DND-41 (cell line): Measurements from ENCODE around the gene NTN1.

Source experiments
- ATAC-seq: fragments of 200-7000 bp; cut with Tn5 transposase; 3 replicates; pipeline ENCODE4 v1.9.1; 2021; ENCODE audit warnings: low read depth; ENCODE audit not compliant: insufficient read depth
- DNase-seq: peaks from one replicate; pipeline ENCODE4 v3.0.0-alpha.2; 2020
- H2AFZ ChIP-seq: 2 replicates; pipeline ENCODE4 v1.6.0; 2012; ENCODE audit warnings: low read depth, low read length
- H3K27ac ChIP-seq: 2 replicates; pipeline ENCODE4 v1.5.1; 2012; ENCODE audit warnings: low read length, inconsistent platforms
- H3K27me3 ChIP-seq: fragments of 200-600 bp; sonication (generic); 2 replicates; pipeline ENCODE4 v1.6.0; 2012; ENCODE audit warnings: low read length, mild to moderate bottlenecking, inconsistent platforms; ENCODE audit not compliant: insufficient read depth, poor library complexity
- H3K36me3 ChIP-seq: 2 replicates; pipeline ENCODE4 v1.5.1; 2012; ENCODE audit warnings: low read length, inconsistent platforms; ENCODE audit not compliant: insufficient read depth
- H3K4me1 ChIP-seq: 2 replicates; pipeline ENCODE4 v1.5.1; 2012; ENCODE audit warnings: mild to moderate bottlenecking, low read length; ENCODE audit not compliant: insufficient read depth
- H3K4me2 ChIP-seq: 2 replicates; pipeline ENCODE4 v1.6.0; 2012; ENCODE audit warnings: mild to moderate bottlenecking, moderate library complexity, low read length, inconsistent platforms; ENCODE audit not compliant: insufficient read depth
- H3K4me3 ChIP-seq, 2 experiments: fragments of 200-600 bp in 1 of 2; shearing (Covaris generic) in 1 of 2; 2 replicates each; pipeline ENCODE4 v1.5.1; 2012 to 2016; ENCODE audit warnings: inconsistent platforms in 2 of 2, low read length in 2 of 2, mild to moderate bottlenecking in 2 of 2, low read depth in 1 of 2, moderate library complexity in 1 of 2
- H3K79me2 ChIP-seq: 2 replicates; pipeline ENCODE4 v1.6.0; 2012; ENCODE audit warnings: low read length, inconsistent platforms; ENCODE audit not compliant: insufficient read depth
- H3K9ac ChIP-seq: 2 replicates; pipeline ENCODE4 v1.6.0; 2012; ENCODE audit warnings: low read depth, mild to moderate bottlenecking, inconsistent platforms, low read length, moderate library complexity
- H3K9me3 ChIP-seq: 2 replicates; pipeline ENCODE4 v1.5.1; 2012; ENCODE audit warnings: low read length, moderate library complexity, mild to moderate bottlenecking, inconsistent platforms; ENCODE audit not compliant: insufficient read depth, severe bottlenecking
- H4K20me1 ChIP-seq: 2 replicates; pipeline ENCODE4 v1.6.0; 2012; ENCODE audit warnings: low read length; ENCODE audit not compliant: insufficient read depth
- EZH2 ChIP-seq: IDR thresholded peaks from 3 replicates; pipeline ENCODE4 v1.6.1; 2012; ENCODE audit warnings: borderline replicate concordance, low read depth, mild to moderate bottlenecking, moderate library complexity, low read length, inconsistent platforms; ENCODE audit not compliant: severe bottlenecking
- TF ChIP-seq, protein P1 (sequence below): IDR thresholded peaks from 2 replicates; pipeline ENCODE4 v1.5.1; 2012; ENCODE audit warnings: borderline replicate concordance, low read length, moderate library complexity, mild to moderate bottlenecking; ENCODE audit not compliant: poor library complexity, severe bottlenecking; ENCODE audit errors: extremely low read depth

Gene NTN1

DNA sequence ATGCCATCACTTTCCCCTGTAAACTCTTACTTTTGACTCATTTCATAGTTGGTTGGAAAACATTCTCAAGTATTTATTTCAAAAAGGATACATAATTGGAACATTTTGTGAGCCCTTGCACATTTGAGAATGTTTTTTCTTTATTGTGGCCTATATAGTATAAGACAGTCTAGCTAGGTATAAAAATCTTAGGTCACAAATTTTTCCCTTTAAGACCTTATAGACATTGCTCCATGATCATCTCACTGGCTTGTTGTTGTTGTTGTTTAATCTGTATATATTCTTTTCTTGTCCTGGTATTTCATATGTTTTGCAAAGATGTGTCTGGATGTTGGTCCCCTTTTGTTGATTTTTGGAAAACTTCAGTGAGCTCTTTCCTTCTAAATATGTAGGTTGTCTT lies 194.2 kb downstream of the NTN1 start:
- H3K4me2 ChIP-seq = no peak overlapping the region
- no peaks in the 10 kb centered on the region for H3K36me3 ChIP-seq
- TF ChIP-seq, protein P1, sequence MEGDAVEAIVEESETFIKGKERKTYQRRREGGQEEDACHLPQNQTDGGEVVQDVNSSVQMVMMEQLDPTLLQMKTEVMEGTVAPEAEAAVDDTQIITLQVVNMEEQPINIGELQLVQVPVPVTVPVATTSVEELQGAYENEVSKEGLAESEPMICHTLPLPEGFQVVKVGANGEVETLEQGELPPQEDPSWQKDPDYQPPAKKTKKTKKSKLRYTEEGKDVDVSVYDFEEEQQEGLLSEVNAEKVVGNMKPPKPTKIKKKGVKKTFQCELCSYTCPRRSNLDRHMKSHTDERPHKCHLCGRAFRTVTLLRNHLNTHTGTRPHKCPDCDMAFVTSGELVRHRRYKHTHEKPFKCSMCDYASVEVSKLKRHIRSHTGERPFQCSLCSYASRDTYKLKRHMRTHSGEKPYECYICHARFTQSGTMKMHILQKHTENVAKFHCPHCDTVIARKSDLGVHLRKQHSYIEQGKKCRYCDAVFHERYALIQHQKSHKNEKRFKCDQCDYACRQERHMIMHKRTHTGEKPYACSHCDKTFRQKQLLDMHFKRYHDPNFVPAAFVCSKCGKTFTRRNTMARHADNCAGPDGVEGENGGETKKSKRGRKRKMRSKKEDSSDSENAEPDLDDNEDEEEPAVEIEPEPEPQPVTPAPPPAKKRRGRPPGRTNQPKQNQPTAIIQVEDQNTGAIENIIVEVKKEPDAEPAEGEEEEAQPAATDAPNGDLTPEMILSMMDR = no peak
- no peak for TF ChIP-seq EZH2
- no peaks in the 10 kb centered on the region; the same call in 1 of the 2 replicates for H4K20me1 ChIP-seq
- no peaks in the 10 kb centered on the region for H3K4me1 ChIP-seq
- peaks cover 11% of the 10 kb centered on the region for H3K9me3 ChIP-seq
- H2AFZ ChIP-seq = no peak overlapping the region
- H3K4me3 ChIP-seq = no peak overlapping the region
- H3K79me2 ChIP-seq = no peaks in the 10 kb centered on the region
- H3K27ac ChIP-seq = no peak overlapping the region
- H3K27me3 ChIP-seq = no peaks in the 10 kb centered on the region
- DNase-seq = no peak
- H3K9ac ChIP-seq = no peak overlapping the region
- no peak for ATAC-seq

DNA sequence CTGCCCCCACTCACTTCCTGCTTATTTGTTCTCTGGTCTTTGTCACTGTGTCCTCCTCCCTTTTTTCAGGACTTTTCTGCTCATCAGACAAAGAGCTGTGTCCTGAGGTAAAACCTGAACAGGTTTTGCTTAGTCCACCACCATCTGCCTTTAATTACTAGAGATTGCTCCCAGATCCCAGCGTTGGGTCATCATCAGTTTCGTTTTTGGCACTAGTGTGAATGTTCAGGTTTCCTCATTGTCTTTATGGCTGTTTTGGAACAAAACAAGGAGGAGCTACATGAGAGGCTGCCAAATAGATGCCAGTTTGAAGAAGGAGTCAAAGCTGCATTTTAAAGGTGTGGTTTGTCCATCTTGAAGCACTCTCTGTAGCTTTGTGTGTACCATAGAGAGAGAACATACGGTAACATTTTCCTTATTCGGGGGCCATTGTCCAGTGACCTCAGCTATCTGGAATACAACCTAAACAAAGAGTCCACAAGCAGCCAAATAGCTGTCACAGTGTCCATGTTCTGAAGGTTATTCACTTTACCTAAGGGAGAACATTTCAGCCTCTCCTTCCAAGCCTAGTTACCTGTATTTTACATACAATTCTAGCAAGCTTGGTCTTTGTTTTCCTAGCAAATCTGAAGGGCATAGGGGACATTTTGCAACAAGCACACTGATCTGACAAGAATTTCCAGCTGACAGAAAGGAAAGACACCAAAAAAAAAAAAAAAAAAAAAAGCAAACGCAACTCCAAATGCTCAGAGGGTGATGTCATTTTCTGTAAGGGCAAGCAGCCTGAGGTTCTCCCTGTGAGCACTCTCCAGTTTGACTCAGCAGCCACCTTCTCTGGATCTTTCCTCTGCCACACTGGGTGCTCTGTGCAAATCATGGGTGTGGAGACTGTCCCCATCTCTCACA lies 196.1 kb downstream of the NTN1 start:
- ATAC-seq (no peak), DNase-seq (no peak)
- H3K36me3 ChIP-seq = no peaks in the 10 kb centered on the region
- no peak overlapping the region for H3K4me3 ChIP-seq
- H2AFZ ChIP-seq = no peak overlapping the region
- no peaks in the 10 kb centered on the region for H3K79me2 ChIP-seq
- H3K9ac ChIP-seq = no peak overlapping the region
- H3K4me1 ChIP-seq = no peaks in the 10 kb centered on the region
- H3K4me2 ChIP-seq = no peak overlapping the region
- H3K27me3 ChIP-seq = no peaks in the 10 kb centered on the region
- no peaks in the 10 kb centered on the region; the same call in 1 of the 2 replicates for H4K20me1 ChIP-seq
- peaks cover 11% of the 10 kb centered on the region for H3K9me3 ChIP-seq
- TF ChIP-seq, protein P1 = no peak
- H3K27ac ChIP-seq = no peak overlapping the region

DNA sequence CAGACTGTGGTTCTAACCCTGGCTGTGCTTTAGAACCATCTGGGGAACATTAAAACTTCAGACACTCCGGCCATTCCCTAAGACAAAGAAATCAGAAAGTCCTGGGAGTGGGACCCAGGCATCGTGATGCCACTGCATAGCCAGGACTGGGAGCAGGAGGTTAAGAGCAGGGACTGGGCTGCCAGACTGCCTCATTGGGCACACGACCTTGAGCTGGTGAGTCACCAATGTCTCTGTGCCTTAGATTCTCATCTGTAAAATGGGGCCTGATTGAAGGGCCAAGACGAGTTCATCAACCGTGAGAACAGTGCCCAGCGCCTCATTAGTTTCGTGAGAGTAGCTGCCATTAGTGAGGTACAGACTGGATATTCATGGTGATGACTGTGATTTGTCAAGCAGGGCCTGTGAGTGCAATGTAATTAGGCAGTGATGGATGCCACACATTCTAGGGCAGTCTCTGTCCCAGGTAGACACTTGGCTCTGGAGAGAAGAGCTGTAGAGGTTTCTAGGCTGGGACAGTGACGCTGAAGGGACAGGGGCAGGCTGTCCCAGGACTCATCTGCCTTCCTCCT lies 196.8 kb downstream of the NTN1 start:
- Histone ChIP-seq H3K36me3 (no peaks in the 10 kb centered on the region), H3K9ac (no peak overlapping the region), H3K4me2 (no peak overlapping the region), H3K9me3 (peaks cover 11% of the 10 kb centered on the region), H3K79me2 (no peaks in the 10 kb centered on the region), H3K4me3 (no peak overlapping the region), H3K4me1 (no peaks in the 10 kb centered on the region), H4K20me1 (no peaks in the 10 kb centered on the region; the same call in 1 of the 2 replicates), H2AFZ (no peak overlapping the region), H3K27ac (no peak overlapping the region), H3K27me3 (no peaks in the 10 kb centered on the region)
- ATAC-seq (no peak), DNase-seq (no peak)
- TF ChIP-seq, protein P1 = no peak
- no peak for TF ChIP-seq EZH2
